Stimulated activated CD4-positive, alpha-beta T cell treated with anti-CD3 and anti-CD28 coated beads, Interleukin-15, amount 100 ng/mL, for 24 hours (primary cell): ENCODE data around the gene SELE.

Experiments
- DNase-seq: peaks from one replicate; pipeline ENCODE4 v3.0.0-alpha.2; 2020

The SELE gene

GRCh38 chr1:169680377-169681019, 53.4 kb downstream of the SELE start:
- peak; percentile 82 for DNase-seq

DNA sequence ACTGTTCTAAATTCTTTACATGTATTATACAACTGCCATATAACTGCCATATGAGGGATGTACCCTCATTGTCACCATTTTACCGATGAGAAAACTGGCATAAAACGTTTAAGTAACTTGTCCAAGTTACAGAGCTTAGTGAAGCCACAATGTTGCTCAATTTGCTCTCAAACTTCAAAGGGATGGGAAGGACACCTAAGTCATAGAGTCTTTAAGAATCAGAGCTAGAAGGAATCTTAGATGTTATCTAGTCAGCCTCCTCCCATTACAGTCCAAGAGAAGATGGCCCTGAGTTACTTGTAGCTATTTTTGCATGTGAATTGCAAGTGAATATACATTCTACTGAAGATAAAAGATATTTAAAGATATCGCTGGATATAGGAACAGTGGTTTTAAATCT, 54.2 kb downstream of the SELE start:
- DNase-seq = no peak

DNA sequence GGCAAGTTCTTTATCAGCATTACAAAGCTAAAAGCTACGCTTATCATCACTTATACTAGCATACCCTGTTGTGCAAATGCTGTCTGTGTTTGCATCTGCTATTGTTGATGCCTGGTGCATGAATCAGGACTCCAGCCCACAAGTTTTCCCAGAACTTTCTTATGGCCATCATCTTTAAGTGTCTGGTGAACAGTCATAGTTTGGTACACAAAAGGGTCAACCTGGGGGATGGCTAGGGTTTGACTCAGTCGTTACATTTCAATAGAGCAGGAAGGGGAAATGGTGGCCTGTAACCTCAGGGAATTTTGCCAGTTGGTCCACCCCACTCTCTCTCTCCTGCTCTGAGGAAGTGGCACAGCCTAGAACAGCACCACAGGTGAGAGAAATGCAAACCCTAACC, 57.9 kb downstream of the SELE start:
- DNase-seq = no peak
